ENCODE data around the gene TIMM50. TPM values are rescaled to one million over a fixed set of nuclear protein-coding genes. Genes with fewer than 3 reads are reported as not detected.

Gene TIMM50
- total and polyA plus RNA-seq, 2 of the 13 experiments (the other 11 are each of a cell fraction or from before 2014, with no cell fraction given): 91.1 to 92.5 TPM

- TF ChIP-seq ZNF720 (CRISPR knock-in tag; IDR thresholded peaks at IDR 0.05): no peak
- TF ChIP-seq DNMT1 (CRISPR knock-in tag; IDR thresholded peaks at IDR 0.05): no peak
- TF ChIP-seq MXD3 (CRISPR knock-in tag; IDR thresholded peaks at IDR 0.05): peak; percentile 71; the same call in 1 of the 2 replicates
- peak; percentile 68; the same call in 1 of the 2 replicates for TF ChIP-seq CCDC6 (CRISPR knock-in tag; IDR thresholded peaks at IDR 0.05)
- no peak for TF ChIP-seq ZNF180 (CRISPR knock-in tag; IDR thresholded peaks at IDR 0.05; ENCODE audit: borderline replicate concordance, low read depth)
- no peak for TF ChIP-seq KAT2B (IDR thresholded peaks at IDR 0.05; ENCODE audit: borderline replicate concordance, low read depth, low read length)
- TF ChIP-seq ZNF34 (CRISPR knock-in tag; IDR thresholded peaks at IDR 0.05; ENCODE audit: borderline replicate concordance): no peak
- TF ChIP-seq ZNF263 (CRISPR knock-in tag; IDR thresholded peaks at IDR 0.05): no peak
- peak; percentile 51; the same call in 1 of the 2 replicates for TF ChIP-seq SMAD3 (CRISPR knock-in tag; IDR thresholded peaks at IDR 0.05)
- TF ChIP-seq ELK4 (CRISPR knock-in tag; IDR thresholded peaks at IDR 0.05; ENCODE audit: borderline replicate concordance): no peak
- no peak for TF ChIP-seq ZNF207 (IDR thresholded peaks at IDR 0.05; ENCODE audit: borderline replicate concordance)
- peak; percentile 91 for TF ChIP-seq ZNF687 (CRISPR knock-in tag; IDR thresholded peaks at IDR 0.05)
- TF ChIP-seq, protein P1, sequence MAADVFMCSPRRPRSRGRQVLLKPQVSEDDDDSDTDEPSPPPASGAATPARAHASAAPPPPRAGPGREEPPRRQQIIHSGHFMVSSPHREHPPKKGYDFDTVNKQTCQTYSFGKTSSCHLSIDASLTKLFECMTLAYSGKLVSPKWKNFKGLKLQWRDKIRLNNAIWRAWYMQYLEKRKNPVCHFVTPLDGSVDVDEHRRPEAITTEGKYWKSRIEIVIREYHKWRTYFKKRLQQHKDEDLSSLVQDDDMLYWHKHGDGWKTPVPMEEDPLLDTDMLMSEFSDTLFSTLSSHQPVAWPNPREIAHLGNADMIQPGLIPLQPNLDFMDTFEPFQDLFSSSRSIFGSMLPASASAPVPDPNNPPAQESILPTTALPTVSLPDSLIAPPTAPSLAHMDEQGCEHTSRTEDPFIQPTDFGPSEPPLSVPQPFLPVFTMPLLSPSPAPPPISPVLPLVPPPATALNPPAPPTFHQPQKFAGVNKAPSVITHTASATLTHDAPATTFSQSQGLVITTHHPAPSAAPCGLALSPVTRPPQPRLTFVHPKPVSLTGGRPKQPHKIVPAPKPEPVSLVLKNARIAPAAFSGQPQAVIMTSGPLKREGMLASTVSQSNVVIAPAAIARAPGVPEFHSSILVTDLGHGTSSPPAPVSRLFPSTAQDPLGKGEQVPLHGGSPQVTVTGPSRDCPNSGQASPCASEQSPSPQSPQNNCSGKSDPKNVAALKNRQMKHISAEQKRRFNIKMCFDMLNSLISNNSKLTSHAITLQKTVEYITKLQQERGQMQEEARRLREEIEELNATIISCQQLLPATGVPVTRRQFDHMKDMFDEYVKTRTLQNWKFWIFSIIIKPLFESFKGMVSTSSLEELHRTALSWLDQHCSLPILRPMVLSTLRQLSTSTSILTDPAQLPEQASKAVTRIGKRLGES (CRISPR knock-in tag; IDR thresholded peaks at IDR 0.05; ENCODE audit: borderline replicate concordance): no peak
- TF ChIP-seq TCF7 (IDR thresholded peaks at IDR 0.05; ENCODE audit: low read depth): no peak
- no peak for TF ChIP-seq ZNF615 (CRISPR knock-in tag; IDR thresholded peaks at IDR 0.05; ENCODE audit: borderline replicate concordance)
- TF ChIP-seq RARG (CRISPR knock-in tag; IDR thresholded peaks at IDR 0.05; ENCODE audit: low read depth): no peak
- TF ChIP-seq ZNF468 (CRISPR knock-in tag; IDR thresholded peaks at IDR 0.05): no peak
- no peak for TF ChIP-seq ZNF75D (CRISPR knock-in tag; IDR thresholded peaks at IDR 0.05; ENCODE audit: borderline replicate concordance)
Observed at GRCh38 chr19:39480337-39481228, at the start of gene TIMM50 (continued).

Data from HepG2 (cell line).